GM20431 (cell line): ENCODE measurements around the gene LYRM4.

ENCODE experiments used
- in situ Hi-C: fragments of 300-500 bp; cut with MseI, MboI; formaldehyde crosslinking; loops from one replicate; pipeline ENCODE4 v1.15.0; 2020; ENCODE audit warnings: low sequenced_read_pairs; ENCODE audit not compliant: unreplicated experiment

Gene LYRM4

GRCh38 chr6:5248302-5249098 lies 12.2 kb downstream of the LYRM4 start:
- in situ Hi-C loops, result no loop called here

- in situ Hi-C loops, result no loop called here
These were observed 13.5 kb downstream of the LYRM4 start for GRCh38 chr6:5247201-5247600.

GRCh38 chr6:5246141-5247097 lies 14.3 kb downstream of the LYRM4 start:
- in situ Hi-C loops, result no loop called here

DNA sequence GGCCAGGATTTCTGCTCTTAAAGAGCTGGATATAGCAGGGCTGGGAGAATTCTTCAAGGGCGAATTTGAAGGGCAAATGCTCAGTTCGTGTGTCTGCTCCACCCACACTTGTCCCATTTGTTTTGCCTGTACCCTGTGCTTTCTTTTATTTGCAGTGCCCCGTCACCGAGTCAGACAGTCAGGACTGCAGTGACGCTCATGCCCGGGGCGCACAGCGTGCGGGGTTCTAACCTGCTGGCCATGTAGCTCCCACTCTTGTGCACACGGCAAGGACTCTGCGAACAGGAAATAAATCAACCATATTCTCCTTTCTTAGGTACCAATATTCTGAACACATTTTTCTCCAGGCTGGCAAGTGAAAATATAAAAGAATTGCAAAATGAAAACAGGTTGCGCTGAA lies 17.7 kb downstream of the LYRM4 start:
- in situ Hi-C loops, result no loop called here

DNA sequence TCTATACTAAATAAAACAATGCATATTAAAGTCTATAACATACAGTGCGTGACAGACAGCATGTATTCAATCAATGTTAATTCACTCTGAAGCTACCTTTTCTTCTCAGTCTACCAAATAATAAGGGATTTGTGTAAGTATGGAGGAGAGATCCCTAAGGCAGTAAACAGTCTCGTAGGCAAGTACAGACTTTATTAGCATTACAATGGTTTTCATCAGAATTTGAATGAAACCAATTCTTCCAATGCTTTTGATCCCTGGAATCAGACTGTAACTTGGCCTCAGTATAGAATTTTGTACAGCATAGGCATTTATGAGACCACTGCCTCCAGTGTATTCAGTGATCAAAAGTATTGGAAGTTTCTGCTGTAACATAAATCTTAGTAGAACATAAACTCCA lies 19.5 kb downstream of the LYRM4 start:
- in situ Hi-C loops, result no loop called here

- in situ Hi-C loops, result no loop called here
These were observed 22.4 kb downstream of the LYRM4 start for GRCh38 chr6:5238336-5238735.

DNA sequence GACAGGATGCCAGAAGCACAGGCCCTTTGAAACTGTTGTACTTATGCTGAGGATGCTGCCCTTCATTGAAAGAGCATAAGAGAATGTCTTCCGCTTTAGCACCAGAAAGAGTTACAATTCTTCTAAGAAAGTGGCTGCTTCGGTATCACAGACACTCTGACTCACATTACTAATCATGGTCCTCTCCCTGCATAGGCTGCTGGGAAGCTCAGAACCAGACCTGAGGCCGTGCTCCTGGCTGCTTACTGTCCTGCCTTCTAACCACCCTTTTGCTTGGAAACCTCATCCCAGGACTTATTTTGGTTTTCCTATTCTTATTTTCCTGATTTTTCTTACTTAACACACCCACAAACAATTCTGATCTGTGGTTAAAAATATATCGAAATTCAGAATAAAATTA lies 22.9 kb downstream of the LYRM4 start:
- in situ Hi-C loops, result no loop called here

DNA sequence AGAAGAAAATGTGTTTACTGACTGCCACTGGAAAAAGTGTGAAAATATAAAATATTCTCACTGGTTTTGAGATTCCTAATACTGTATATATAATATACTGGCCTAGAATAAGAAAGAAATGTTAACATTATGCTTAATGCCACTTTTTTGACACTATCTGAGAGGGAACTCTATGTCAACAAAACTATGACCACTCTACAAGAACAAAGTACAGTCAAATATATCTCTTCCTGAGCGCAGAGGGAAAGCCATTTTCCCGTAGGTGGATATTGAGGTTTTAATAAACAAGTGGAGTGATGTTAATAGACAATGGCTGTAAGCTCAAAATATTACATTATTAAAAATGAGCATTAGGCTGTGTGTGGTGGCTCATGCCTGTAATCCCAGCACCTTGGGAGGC lies 24.9 kb downstream of the LYRM4 start:
- in situ Hi-C loops, result no loop called here

- in situ Hi-C loops, result no loop called here
These were observed 25.9 kb downstream of the LYRM4 start for GRCh38 chr6:5234874-5235273.

DNA sequence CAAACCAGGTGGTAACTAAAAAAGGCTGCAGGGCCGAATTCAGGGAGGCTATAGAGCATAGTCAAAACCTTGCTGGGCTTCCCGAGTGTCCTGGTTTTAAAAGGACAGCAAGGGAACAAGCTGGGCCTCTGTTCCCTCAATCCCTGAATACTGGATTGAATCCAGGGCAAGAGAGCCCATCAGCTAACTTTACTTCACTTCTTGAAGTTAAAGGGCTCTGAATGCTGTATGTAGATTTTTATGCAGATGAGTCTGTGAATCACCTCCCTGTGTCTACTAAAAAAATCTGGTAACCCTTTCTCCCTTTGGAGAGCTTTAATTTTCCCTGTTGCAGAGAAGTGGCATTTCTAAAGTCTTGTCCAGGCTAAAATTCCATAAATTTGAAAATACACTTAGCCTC lies 29.5 kb downstream of the LYRM4 start:
- in situ Hi-C loops, result no loop called here

DNA sequence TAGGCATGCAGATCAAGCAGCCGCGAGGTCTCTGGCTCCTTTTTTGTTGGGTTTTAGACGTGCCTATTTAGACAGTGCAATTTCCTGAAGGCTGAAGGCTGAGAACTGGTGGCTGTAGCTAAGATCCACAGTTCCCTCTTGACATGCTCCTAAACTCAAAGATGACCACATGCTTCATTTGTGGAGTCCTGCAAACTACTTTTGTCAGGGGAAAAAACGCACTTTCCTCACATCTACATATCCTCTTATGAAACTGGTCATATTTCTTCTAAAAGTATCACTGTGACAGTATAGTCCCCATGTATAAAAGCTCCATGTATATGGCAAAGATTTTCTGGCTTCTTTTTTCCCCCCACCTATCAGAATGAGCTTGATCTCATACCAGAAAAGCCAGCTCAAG lies 30.7 kb downstream of the LYRM4 start:
- in situ Hi-C loops, result no loop called here

GRCh38 chr6:5229356-5229755 lies 31.4 kb downstream of the LYRM4 start:
- in situ Hi-C loops, result no loop called here

DNA sequence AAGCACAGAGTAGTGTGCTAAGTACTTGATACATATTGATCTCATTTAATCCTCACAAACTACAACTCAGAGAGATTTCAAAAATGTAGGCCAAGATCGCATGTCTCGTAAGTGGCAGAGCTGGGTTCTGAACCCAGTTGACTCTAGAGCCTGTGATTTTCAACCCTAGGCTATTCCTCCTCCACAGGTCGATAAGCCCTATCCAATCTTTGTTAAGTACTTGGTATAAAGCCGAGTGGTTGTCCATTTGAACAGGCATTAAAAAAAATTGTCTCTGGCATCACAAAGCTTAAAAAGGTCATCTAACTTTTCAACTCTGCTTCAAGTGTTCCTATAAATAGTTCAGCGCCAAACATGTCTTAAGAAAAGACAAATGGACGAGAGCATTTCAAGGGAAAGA lies 37.4 kb downstream of the LYRM4 start:
- in situ Hi-C loops, result no loop called here

DNA sequence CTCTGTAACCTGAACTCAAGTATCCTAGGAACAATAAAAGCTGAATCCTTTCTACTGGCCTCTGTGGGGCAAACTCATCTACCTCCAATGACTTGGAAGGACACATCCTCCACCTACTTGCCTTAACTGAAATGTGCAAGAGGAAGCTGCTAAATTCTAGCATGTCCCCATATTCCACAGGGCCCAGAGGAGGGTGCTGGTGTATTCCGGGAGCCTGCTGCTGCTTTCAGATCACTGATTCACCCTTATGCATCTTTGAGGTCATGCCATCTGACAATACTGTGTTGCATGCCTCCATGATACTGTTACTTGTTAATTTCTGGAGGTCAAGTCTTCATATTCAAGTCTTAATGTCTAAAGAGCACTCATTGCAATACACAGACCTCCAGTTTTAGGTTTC lies 40.3 kb downstream of the LYRM4 start:
- in situ Hi-C loops, result no loop called here

GRCh38 chr6:5219011-5219691 lies 41.6 kb downstream of the LYRM4 start:
- in situ Hi-C loops, result no loop called here

GRCh38 chr6:5217356-5217755 lies 43.4 kb downstream of the LYRM4 start:
- in situ Hi-C loops, result no loop called here

DNA sequence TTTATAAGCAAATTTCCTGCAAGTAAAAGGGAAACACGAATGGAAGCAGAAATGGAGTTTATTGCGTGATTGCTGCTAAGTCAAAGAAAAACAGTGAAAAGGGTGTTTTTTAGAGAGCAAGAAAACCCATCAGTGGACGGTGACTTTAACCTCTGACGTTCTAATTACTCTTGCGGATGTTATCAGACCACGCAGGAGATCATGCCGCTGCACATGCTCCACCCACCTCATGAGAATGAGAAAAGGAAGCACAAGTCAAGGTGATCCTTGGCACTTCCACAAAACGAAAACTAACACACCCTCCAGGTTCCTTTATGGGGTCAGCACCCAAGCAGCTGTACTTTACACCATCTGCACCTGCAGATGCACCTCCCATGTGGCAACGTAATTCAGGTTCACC lies 45.0 kb downstream of the LYRM4 start:
- in situ Hi-C loops, result no loop called here

DNA sequence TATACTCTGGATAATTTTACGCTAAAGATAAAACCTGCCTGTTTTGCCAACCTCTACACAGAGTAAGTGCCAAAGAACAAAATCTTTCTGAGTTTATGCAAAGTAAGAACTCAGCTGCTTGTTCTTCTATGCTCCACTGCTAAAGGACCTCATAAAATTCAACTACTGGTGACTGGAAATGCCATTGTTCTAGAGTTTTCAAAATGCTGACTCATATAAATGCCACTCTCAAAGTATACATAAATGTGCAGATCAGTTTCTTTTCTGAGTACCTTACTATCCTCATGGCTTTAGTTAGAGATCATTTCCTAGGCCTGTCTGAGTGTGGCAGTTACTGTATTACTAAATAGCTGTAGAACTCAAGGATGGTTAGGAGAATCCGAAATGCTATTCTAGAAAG lies 45.6 kb downstream of the LYRM4 start:
- in situ Hi-C loops, result no loop called here

DNA sequence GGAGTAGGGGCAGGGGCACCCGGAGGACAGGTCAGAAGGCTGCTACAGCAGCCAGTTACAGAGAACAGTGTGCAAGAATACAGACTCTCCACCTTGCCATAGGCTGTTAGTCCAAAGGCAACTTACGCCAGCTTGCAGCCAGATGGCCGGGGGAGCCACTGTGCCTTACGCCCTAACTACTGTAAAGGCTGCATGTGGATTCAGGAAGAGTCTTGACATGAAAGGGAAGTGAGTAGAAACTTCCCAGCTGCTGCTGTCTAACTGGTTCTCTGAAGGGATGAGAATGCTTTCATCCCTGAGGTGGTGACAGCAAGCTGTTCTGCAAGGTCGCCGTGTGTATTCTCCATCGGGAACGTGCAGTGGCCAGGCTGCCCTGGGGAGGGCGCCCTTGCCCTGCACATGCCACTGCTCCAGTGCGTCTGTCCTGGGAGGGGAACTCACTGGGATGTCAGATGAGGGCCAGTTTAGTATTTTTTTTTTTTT lies 46.1 kb downstream of the LYRM4 start:
- in situ Hi-C loops, result no loop called here

DNA sequence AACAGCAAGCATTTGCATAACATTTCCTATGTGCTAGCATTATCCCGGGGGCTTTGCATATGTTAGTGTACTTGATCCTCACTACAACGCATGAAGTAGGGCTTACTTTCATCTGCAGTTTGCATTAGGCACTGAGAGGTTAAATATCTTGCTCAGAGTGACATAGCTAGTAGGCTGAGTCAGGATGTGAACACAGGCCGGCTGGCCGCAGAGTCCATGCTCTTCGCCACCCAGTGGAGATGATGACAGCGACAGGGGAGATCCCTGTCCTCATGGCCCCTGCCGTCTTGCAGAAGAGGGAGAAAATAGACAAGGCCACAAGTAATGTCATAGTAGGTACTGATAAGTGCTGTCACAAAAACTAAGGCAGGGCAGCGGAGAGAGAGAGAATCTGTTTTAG lies 46.9 kb downstream of the LYRM4 start:
- in situ Hi-C loops, result no loop called here

- in situ Hi-C loops, result no loop called here
These were observed 49.3 kb downstream of the LYRM4 start for GRCh38 chr6:5211492-5211891.
